HepG2 (cell line): ENCODE results near the gene ZNF383. TPM values are rescaled to one million over a fixed set of nuclear protein-coding genes. Genes with fewer than 3 reads are reported as not detected.

Experiments used
- ATAC-seq: fragments of 200-7000 bp; cut with Tn5 transposase; 3 replicates; pipeline ENCODE4 v1.9.1; 2020; ENCODE audit warnings: mild to moderate bottlenecking, moderate library complexity
- BruUV-seq: library from RNA; stranded (reverse); fragments of 400-500 nt; replicated peaks from 2 replicates; lab custom pipeline; 2021; lab: Mats Ljungman, UMichigan
- CTCF ChIA-PET: fragments of 300-600 bp; formaldehyde crosslinking; extraction: SDS; loops from one replicate; lab custom pipeline; 2021; ENCODE audit warnings: low total read pairs, inconsistent platforms, low intra/inter-chr PET ratio; lab: Yijun Ruan, JAX
- POLR2A ChIA-PET: fragments of 350-600 bp; sonication (Branson Sonifier 250); formaldehyde crosslinking; loops from one replicate; lab custom pipeline; 2020; ENCODE audit warnings: antibody characterized with exemption, inconsistent platforms; lab: Yijun Ruan, JAX
- DNase-seq: peaks from one replicate; pipeline ENCODE4 v3.0.0-alpha.2; 2015; ENCODE audit warnings: low spot score
- FAIRE-seq: peaks from 3 replicates; lab custom pipeline; 2011; peaks lifted over from hg19 to GRCh38; lab: Jason Lieb, UNC
- H2AFZ ChIP-seq: one replicate; pipeline ENCODE4 v1.6.1; 2011; ENCODE audit warnings: low read length, inconsistent platforms
- H3K27ac ChIP-seq: fragments of 300-600 bp; 3 replicates; pipeline ENCODE4 v1.8.0; 2011; ENCODE audit warnings: mixed run types, mild to moderate bottlenecking, mixed read lengths, low read length, inconsistent platforms; ENCODE audit not compliant: insufficient read depth; ENCODE audit errors: extremely low read length
- H3K27me3 ChIP-seq, 2 experiments: fragments of 200-600 bp in 1 of 2; 2 replicates in 1 of 2; 3 replicates in 1 of 2; pipeline versions ENCODE4 v1.6.0 to v1.8.0; 2011; ENCODE audit warnings: low read length in 2 of 2, mild to moderate bottlenecking in 2 of 2, moderate library complexity in 2 of 2, inconsistent platforms in 1 of 2; ENCODE audit not compliant: insufficient read depth in 2 of 2, control insufficient read depth in 1 of 2
- H3K36me3 ChIP-seq, 2 experiments: fragments of 200-600 bp in 1 of 2; replicated peaks in 1 of 2; 2 replicates in 1 of 2; 3 replicates in 1 of 2; pipeline versions ENCODE4 v1.5.1 to v1.8.0; 2011; ENCODE audit warnings: low read length in 2 of 2, inconsistent platforms in 1 of 2; ENCODE audit not compliant: insufficient read depth in 2 of 2, control insufficient read depth in 1 of 2
- H3K4me1 ChIP-seq: 2 replicates; pipeline ENCODE4 v1.5.1; 2012; ENCODE audit warnings: low read length, inconsistent platforms; ENCODE audit not compliant: insufficient read depth
- H3K4me2 ChIP-seq: 2 replicates; pipeline ENCODE4 v1.6.0; 2011; ENCODE audit warnings: low read depth, low read length, inconsistent platforms
- H3K4me3 ChIP-seq, 3 experiments: fragments of 200-600 bp in 1 of 3; sonication (generic), shearing (Covaris generic) in 1 of 3; replicated peaks in 1 of 3; 2 replicates each; pipeline ENCODE4 v1.5.1; 2011 to 2016; ENCODE audit warnings: low read length in 3 of 3, inconsistent platforms in 2 of 3, low read depth in 2 of 3, mild to moderate bottlenecking in 2 of 3, control low read depth in 1 of 3, mixed read lengths in 1 of 3; ENCODE audit not compliant: insufficient read depth in 1 of 3
- H3K79me2 ChIP-seq: one replicate; pipeline ENCODE4 v1.6.1; 2011; ENCODE audit warnings: low read length, inconsistent platforms; ENCODE audit not compliant: insufficient read depth
- H3K9ac ChIP-seq: 2 replicates; pipeline ENCODE4 v1.6.0; 2011; ENCODE audit warnings: mild to moderate bottlenecking, low read depth, low read length, inconsistent platforms; ENCODE audit not compliant: insufficient read depth
- H3K9me3 ChIP-seq: 2 replicates; pipeline ENCODE4 v1.5.1; 2012; ENCODE audit warnings: mild to moderate bottlenecking, low read length
- H4K20me1 ChIP-seq: 2 replicates; pipeline ENCODE4 v1.6.0; 2011; ENCODE audit warnings: inconsistent platforms, mild to moderate bottlenecking, low read length, moderate library complexity; ENCODE audit not compliant: insufficient read depth
- KMT2B ChIP-seq: IDR thresholded peaks from 2 replicates; pipeline ENCODE4 v1.6.1; 2016; ENCODE audit warnings: missing genetic modification reagents, missing compliant biosample characterization
- MAFF ChIP-seq: IDR thresholded peaks from 2 replicates; pipeline ENCODE4 v1.6.1; 2011; ENCODE audit warnings: low read depth, low read length, improper control_type of control experiment
- MAFK ChIP-seq, 2 experiments: IDR thresholded peaks in 1 of 2; conservative IDR thresholded peaks in 1 of 2; 2 replicates each; pipeline ENCODE4 v1.6.1; 2011; ENCODE audit warnings: improper control_type of control experiment in 2 of 2, low read length in 2 of 2
- RNF219 ChIP-seq: sonication (generic); formaldehyde crosslinking; IDR thresholded peaks from 2 replicates; pipeline ENCODE4 v1.5.0; 2020; ENCODE audit warnings: mild to moderate bottlenecking, missing genetic modification reagents
- SAFB2 ChIP-seq: sonication (generic); formaldehyde crosslinking; IDR thresholded peaks from 2 replicates; pipeline ENCODE4 v1.5.1; 2020; ENCODE audit warnings: missing genetic modification reagents, low read depth, mild to moderate bottlenecking, borderline replicate concordance
- ZBTB2 ChIP-seq: sonication (generic); formaldehyde crosslinking; IDR thresholded peaks from 2 replicates; pipeline ENCODE4 v1.8.0; 2022; ENCODE audit warnings: low read depth, missing genetic modification reagents
- ZNF782 ChIP-seq: sonication (generic); formaldehyde crosslinking; IDR thresholded peaks from 2 replicates; pipeline ENCODE4 v1.4.0; 2020; ENCODE audit warnings: missing genetic modification reagents, mild to moderate bottlenecking, borderline replicate concordance
- WGBS: methylation state at CpG from one replicate; pipeline ENCODE4 v1.1.6; 2017; ENCODE audit warnings: low lambda C conversion rate; 5-methylcytosine and 5-hydroxymethylcytosine counted together
- in situ Hi-C: cut with HindIII; loops from 2 replicates; pipeline ENCODE4 v1.10.0; 2017; ENCODE audit warnings: low pct_unique_long_range_greater_than_20kb; ENCODE audit not compliant: extremely low pct_ligation_motif_present
- intact Hi-C: fragments of 100-400 bp; cut with micrococcal nuclease; formaldehyde crosslinking; loops from one replicate; pipeline ENCODE4 v1.10.0; 2022; ENCODE audit not compliant: unreplicated experiment
- polyA plus RNA-seq, 8 experiments: library from polyadenylated mRNA; depleted of rRNA in 3 of 8; stranded (reverse) in 7 of 8; unstranded in 1 of 8; fragments of >200 nt; fragmentation: Illumina TruSeq in 4 of 8; extraction: Trizol in 4 of 8; gene quantifications; 2 replicates each; pipeline versions ENCODE4 v1.2.1 to v1.2.3, GENCODE V29; 2011 to 2016; ENCODE audit warnings: low read depth in 4 of 8, missing spikeins in 1 of 8, mixed read lengths in 1 of 8; ENCODE audit not compliant: insufficient read depth in 1 of 8
- total RNA-seq, 5 experiments: library from RNA; depleted of rRNA; stranded (reverse); fragments of >200 nt; fragmentation: Illumina TruSeq; extraction: Trizol; gene quantifications; 2 replicates each; pipeline ENCODE4 v1.2.3, GENCODE V29; 2016; ENCODE audit warnings: low read depth in 1 of 5

Gene ZNF383
- total and polyA plus RNA-seq, 2 of the 13 experiments (the other 11 are each of a cell fraction or from before 2014, with no cell fraction given), result 2.6 to 4.1 TPM

GRCh38 chr19:37197768-37198167, 20.2 kb upstream of the ZNF383 start:
- Histone ChIP-seq H3K4me1 (no peaks in the 10 kb centered on the region), H3K4me2 (no peak overlapping the region), H4K20me1 (no peaks in the 10 kb centered on the region), H3K4me3 (no peak overlapping the region), H3K27ac (no peak overlapping the region), H2AFZ (no peak overlapping the region), H3K9me3 (peaks cover 13% of the 10 kb centered on the region), H3K27me3 (no peaks in the 10 kb centered on the region), H3K9ac (no peak overlapping the region), H3K79me2 (no peaks in the 10 kb centered on the region), H3K36me3 (0 out of 5 replicates have a peak, but pooled peaks cover 0 to 5% of the 10 kb centered on the region in 2 experiments)
- ChIA-PET POLR2A (no interaction called here), CTCF (no interaction called here)
- WGBS, result 71% methylated on average over 2 of the region's 2 CpGs
- no TSS peak for BruUV-seq
- DNase-seq (no peak), ATAC-seq (no peak), FAIRE-seq (no peak)
- intact Hi-C loops, result no loop called here
- in situ Hi-C loops, result no loop called here
- no peak for TF ChIP-seq KMT2B
- TF ChIP-seq RNF219, result no peak
- TF ChIP-seq ZNF782 (CRISPR knock-in tag), result no peak
- TF ChIP-seq ZBTB2, result no peak
- TF ChIP-seq MAFF, result peak; percentile 73
- TF ChIP-seq MAFK (conservative IDR thresholded peaks at IDR 0.05 in 1 of 2, IDR thresholded peaks at IDR 0.05 in 1 of 2; ENCODE audit: low read length in 2 of 2), result peak; percentile 70 to 81
- no peak for TF ChIP-seq SAFB2 (CRISPR knock-in tag)
